ENCODE measurements around the gene LIPJ. TPM values are rescaled to one million over a fixed set of nuclear protein-coding genes. Genes with fewer than 3 reads are reported as not detected.

The LIPJ gene
- total and polyA plus RNA-seq, 2 of the 13 experiments (the other 11 are each of a cell fraction or from before 2014, with no cell fraction given) = not detected

GRCh38 chr10:88546497-88546896, 40.1 kb upstream of the LIPJ start (continued):
- no peak for TF ChIP-seq ZNF280D (CRISPR knock-in tag; IDR thresholded peaks at IDR 0.05)

- ChIA-PET POLR2A (no interaction called here), CTCF (ENCODE audit: low intra/inter-chr PET ratio, low total read pairs) (no interaction called here)
- no TSS peak for BruUV-seq (replicated peaks)
These were observed 35.3 kb upstream of the LIPJ start for GRCh38 chr10:88551246-88551645.

More at GRCh38 chr10:88551246-88551645, 35.3 kb upstream of the LIPJ start:
- no peak overlapping the region for H3K4me3 ChIP-seq (replicated peaks in 1 of 3; ENCODE audit: insufficient read depth in 1 of 3, low read depth in 2 of 3, low read length in 3 of 3)
- DNase-seq (ENCODE audit: low spot score) (no peak), ATAC-seq (no peak), FAIRE-seq (no peak)
- WGBS (ENCODE audit: low lambda C conversion rate) = 1% methylated on average over 2 of the region's 2 CpGs
- no peaks in the 10 kb centered on the region for H3K36me3 ChIP-seq (replicated peaks in 1 of 2; ENCODE audit: control insufficient read depth in 1 of 2, insufficient read depth in 2 of 2, low read length in 2 of 2)
- TF ChIP-seq NPAS2 (CRISPR knock-in tag; IDR thresholded peaks at IDR 0.05; ENCODE audit: borderline replicate concordance) (no peak), ATF7 (IDR thresholded peaks at IDR 0.05) (peak; percentile 33), ATF7 (CRISPR knock-in tag; IDR thresholded peaks at IDR 0.05) (no peak)
- H3K4me2 ChIP-seq (ENCODE audit: low read depth, low read length) = no peak overlapping the region
- H4K20me1 ChIP-seq (ENCODE audit: insufficient read depth, low read length) = no peaks in the 10 kb centered on the region
- H3K27me3 ChIP-seq (ENCODE audit: control insufficient read depth in 1 of 2, insufficient read depth in 2 of 2, low read length in 2 of 2) = no peaks in the 10 kb centered on the region
- no peaks in the 10 kb centered on the region for H3K4me1 ChIP-seq (ENCODE audit: insufficient read depth, low read length)
- no peak overlapping the region for H3K9ac ChIP-seq (ENCODE audit: insufficient read depth, low read depth, low read length)
- no peak overlapping the region for H2AFZ ChIP-seq (ENCODE audit: low read length)
- H3K9me3 ChIP-seq (ENCODE audit: low read length) = no peaks in the 10 kb centered on the region
- no peak overlapping the region for H3K27ac ChIP-seq (ENCODE audit: extremely low read length, insufficient read depth, low read length)
- intact Hi-C loops (cut with micrococcal nuclease; ENCODE audit: unreplicated experiment) (loop anchor here (10.0 kb wide), 1 partner anchor 436 kb away; no protein-coding TSS in a partner anchor), in situ Hi-C loops (cut with HindIII; ENCODE audit: extremely low pct_ligation_motif_present, low pct_unique_long_range_greater_than_20kb) (loop anchor here (10.0 kb wide), 1 partner anchor 696 kb away; no protein-coding TSS in a partner anchor)
- H3K79me2 ChIP-seq (ENCODE audit: insufficient read depth, low read length) = no peaks in the 10 kb centered on the region
